ENCODE results near the gene PTN.

DNA sequence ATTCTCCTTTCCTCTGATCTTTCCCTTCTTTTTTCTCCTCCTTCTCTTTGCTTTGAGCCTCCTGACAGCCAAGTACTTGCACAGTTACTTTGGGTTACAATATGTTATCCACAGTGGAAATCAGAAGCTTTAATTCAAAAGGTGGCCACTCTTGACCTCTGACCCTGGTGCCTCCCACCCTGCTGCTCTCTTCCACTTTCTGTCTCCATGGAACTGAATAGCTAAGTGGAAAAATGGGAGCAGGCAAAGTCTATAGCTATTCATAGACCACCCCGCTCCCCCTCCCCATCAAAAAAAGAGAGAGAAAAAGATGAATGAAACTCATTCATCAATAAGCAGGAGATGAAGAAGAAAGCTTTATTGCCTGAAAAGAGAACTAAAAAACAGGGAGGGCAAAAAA lies 39.4 kb downstream of the PTN start:
- TF ChIP-seq, protein P1, sequence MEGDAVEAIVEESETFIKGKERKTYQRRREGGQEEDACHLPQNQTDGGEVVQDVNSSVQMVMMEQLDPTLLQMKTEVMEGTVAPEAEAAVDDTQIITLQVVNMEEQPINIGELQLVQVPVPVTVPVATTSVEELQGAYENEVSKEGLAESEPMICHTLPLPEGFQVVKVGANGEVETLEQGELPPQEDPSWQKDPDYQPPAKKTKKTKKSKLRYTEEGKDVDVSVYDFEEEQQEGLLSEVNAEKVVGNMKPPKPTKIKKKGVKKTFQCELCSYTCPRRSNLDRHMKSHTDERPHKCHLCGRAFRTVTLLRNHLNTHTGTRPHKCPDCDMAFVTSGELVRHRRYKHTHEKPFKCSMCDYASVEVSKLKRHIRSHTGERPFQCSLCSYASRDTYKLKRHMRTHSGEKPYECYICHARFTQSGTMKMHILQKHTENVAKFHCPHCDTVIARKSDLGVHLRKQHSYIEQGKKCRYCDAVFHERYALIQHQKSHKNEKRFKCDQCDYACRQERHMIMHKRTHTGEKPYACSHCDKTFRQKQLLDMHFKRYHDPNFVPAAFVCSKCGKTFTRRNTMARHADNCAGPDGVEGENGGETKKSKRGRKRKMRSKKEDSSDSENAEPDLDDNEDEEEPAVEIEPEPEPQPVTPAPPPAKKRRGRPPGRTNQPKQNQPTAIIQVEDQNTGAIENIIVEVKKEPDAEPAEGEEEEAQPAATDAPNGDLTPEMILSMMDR (conservative IDR thresholded peaks at IDR 0.05): no peak
- no peak for TF ChIP-seq EZH2 (IDR thresholded peaks at IDR 0.05; ENCODE audit: low read depth)
